T-helper 9 cell (primary cell): ENCODE measurements around the gene CORO2B.
"Not testable (repeated sequence)": the region's sequence is repeated elsewhere in the genome, so short reads cannot be mapped to it uniquely, and the experiment has no call there.

Source experiments
- DNase-seq: peaks from one replicate; pipeline ENCODE4 v3.0.0-alpha.2; 2020

The CORO2B gene

GRCh38 chr15:68749365-68749764, 170.6 kb downstream of the CORO2B start:
- DNase-seq = no peak

GRCh38 chr15:68749793-68750192, 171.0 kb downstream of the CORO2B start:
- no peak for DNase-seq

DNA sequence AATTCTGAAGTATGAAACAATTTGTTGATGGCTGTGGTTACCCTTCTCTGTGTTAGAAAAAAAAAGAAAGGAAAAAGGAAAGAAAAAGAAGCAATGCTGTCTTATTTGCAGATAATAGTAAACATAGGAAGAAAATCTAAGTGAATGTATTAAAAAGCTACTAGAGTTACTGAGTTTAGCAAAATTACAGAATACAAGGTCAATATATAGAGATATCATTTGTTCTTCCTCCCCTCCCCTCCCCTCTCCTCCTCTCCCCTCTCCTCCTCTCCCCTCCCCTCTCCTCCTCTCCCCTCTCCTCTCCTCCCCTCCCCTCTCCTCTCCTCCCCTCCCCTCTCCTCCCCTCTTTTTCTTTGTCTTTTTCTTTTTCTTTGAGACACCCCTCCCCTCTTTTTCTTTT, 172.8 kb downstream of the CORO2B start:
- DNase-seq = no peak

DNA sequence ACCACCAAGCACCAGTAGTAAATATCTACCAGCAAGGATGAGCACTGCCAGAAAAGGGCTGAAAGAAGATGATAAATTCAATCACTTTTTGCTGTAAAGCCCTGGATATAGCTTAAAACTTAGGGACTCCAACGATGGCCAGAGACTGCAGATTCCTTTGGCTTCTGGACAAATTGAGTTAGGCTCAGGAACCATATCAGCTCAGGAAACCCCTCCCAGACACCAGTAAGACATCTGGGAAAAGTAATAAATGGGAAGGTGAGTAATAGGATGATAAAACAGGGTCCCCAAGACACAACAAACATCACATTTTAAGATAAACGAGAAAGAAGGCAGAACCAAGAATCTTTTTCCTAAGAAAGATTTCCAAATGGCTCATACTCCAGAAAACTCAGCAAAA, 176.9 kb downstream of the CORO2B start:
- no peak for DNase-seq

DNA sequence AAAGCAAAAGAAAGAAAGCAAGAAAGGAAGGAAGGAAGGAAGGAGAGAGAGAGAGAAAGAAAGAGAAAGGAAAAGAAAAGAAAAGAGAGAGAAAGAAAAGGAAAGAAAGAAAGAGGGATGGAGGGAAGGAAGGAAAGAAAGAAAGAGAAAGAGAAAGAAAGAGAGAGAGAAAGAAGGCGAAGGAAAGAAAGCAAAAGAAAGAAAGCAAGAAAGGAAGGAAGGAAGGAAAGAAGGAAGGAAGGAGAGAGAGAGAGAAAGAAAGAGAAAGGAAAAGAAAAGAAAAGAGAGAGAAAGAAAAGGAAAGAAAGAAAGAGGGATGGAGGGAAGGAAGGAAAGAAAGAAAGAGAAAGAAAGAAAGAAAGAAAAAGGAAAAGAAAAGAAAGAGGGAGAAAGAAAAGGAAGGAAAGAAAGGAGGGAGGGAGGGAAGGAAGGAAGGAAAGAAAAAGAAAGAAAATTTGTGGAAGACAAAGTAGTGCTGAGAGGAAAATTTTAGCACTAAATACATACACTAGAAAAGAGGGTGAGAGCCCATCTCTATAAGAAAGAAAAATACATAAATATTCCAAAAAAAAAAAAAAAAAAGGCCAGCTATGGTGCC, 181.3 kb downstream of the CORO2B start:
- DNase-seq = not testable (repeated sequence)

- no peak for DNase-seq
Observed at GRCh38 chr15:68763063-68763462, 184.3 kb downstream of the CORO2B start.

GRCh38 chr15:68764090-68764489, 185.3 kb downstream of the CORO2B start:
- no peak for DNase-seq

DNA sequence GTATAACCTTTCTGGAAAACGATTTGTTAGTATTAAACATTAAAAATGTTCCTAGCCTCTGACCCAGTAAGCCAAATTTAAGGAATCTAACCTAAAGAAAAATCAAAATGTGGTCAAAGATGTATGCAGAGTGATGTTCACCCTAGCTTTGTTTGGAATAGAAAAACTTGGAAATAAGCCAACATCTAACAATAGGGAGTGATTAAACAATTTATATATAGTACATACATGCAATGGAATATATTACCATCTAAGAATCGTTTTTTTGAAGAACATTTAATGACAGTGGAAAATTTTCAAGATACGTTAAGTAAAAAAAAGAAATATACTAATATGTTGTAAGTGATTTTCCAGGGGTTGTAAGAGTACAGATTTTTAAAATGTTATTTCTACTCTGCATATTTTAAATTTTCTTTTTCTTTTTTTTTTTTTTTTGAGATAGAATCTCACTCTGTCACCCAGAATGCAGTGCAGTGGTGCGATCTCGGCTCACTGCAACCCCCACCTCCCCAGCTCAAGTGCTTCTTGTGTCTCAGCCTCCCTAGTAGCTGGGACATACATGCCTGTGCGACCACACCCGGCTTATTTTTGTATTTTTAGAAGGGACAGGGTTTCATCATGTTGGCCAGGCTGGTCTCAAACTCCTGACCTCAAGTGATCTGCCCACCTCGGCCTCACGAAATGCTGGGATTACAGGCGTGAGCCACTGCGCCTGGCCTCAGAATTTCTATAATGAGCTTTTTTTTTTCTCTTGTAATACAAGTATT, 187.0 kb downstream of the CORO2B start:
- DNase-seq = no peak

- no peak for DNase-seq
Observed at GRCh38 chr15:68767833-68768232, 189.0 kb downstream of the CORO2B start.

- no peak for DNase-seq
Observed at GRCh38 chr15:68768321-68768720, 189.5 kb downstream of the CORO2B start.

DNA sequence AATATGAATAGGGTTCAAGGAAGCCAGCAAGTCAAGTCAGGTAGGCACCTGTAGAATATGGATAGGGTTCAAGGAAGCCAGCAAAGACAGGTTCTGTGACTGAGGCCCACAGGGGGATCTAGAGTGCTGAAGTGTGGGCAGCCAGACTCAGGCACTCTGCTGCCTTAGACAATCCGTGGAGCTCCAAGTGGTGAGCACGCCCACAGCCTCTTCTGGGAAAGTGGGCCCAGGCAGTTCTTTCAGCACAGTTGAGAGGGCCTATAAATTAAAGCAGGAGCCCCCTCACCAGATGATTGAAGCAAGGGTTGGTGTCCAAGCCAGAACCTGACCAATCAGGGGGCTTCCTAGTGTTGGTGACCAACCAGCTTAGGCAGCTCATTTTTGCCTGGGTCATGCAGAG, 190.9 kb downstream of the CORO2B start:
- no peak for DNase-seq

DNA sequence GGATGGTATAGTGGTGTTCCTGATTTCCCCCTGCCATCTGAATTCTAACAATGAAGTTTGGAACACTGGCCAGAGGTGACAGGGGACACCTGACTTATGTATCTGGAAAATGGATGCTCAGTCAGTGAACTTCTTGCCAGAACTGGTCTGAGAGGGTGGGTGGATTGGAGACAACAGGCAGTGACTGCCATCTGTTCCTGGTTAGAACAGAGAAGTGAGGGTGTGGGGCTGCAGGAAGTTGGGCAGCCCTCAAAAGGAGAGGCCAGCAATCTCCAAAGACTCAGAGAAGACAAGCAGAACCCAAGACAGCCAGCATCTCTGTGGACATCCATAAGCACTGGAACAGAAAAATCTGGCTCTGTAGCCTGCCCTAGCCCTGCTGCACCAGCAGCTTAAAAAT, 191.4 kb downstream of the CORO2B start:
- no peak for DNase-seq

- no peak for DNase-seq
Observed at GRCh38 chr15:68773036-68773435, 194.2 kb downstream of the CORO2B start.

GRCh38 chr15:68774120-68774519, 195.3 kb downstream of the CORO2B start:
- no peak for DNase-seq

DNA sequence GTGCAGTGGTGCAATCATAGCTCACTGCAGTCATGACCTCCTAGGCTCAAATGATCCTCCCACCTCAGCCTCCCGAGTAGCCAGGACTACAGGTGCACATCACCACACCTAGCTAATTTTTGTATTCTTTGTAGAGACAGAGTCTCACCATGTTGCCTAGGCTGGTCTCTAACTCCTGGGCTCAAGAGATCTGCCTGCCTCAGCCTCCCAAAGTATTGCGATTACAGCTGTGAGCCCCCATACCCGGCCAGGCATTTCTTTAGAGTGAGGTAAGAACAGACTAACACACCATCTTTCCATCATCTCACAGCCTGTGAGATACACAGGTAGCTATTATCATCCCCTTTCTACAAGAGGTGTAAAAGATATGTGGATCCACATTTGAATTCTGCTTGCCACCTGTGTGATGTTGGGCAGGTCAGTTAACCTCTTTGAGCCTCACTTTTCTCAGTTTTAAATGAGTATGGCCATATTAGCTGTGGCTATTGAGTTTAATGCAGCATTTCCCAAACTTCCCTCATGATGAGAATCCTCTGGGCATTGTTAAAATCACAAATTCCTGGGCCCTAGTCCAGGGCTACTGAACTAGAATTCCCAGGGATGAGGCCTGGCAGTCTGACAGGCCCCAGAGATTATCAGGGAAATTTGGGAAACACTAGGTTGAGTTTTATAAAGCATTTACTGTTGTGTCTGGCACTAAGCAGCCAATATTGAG, 195.9 kb downstream of the CORO2B start:
- DNase-seq = no peak

DNA sequence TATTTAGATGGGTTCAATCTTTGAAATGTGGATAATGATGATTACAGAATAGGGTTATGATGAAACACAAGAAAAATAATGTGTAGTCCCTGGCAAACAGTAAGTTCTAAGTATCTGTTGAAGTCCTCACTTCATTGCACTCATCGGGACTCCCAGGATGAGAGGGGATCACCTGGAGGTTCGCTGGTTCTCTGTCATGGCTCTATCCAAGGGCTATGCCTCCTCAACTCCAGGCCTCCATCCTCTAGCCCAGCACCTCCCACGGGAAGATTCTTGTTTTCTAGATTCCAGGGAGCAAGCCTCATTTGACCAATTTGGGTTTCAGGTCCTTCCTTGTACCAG, 196.4 kb downstream of the CORO2B start:
- no peak for DNase-seq

- no peak for DNase-seq
Observed at GRCh38 chr15:68775671-68776476, 197.1 kb downstream of the CORO2B start.

GRCh38 chr15:68776477-68777270, 197.9 kb downstream of the CORO2B start:
- DNase-seq = no peak
